Heart left ventricle (tissue), 13 donors: Measurements from ENCODE around the gene LRRC36.

ENCODE experiments used
- CTCF ChIP-seq, 12 donors: fragments of 200-600 bp; sonication (generic) in 4 of 12; IDR thresholded peaks; one replicate each; pipeline versions ENCODE4 v1.5.0 to v1.8.0; 2018 to 2022; ENCODE audit warnings: antibody characterized with exemption in 12 of 12, mild to moderate bottlenecking in 5 of 12
- POLR2A ChIP-seq, 2 donors: fragments of 450-650 bp; IDR thresholded peaks; one replicate each; pipeline ENCODE4 v1.6.1; 2017; ENCODE audit warnings: antibody characterized with exemption in 2 of 2, mild to moderate bottlenecking in 2 of 2, moderate library complexity in 2 of 2
- donor health status: ischemic (EF 13 %, LVEDD 7.1; RV severe dilation, severe dysfunction).
- donor health status: DM: no; HTN: yes; CAD: no.
- donor health status: DM: no; HTN: no; CAD: no.
- donor health status: ischemic (EF 25% LVEDD 6.9; RV normal size, moderate dysfunction).
- donor health status: ischemic (EF 25% LVEDD 5.7; RV mildly dilated, moderate dysfunction).
- donor health status: ischemic (EF 35%, LVEDD 5.7; RV mildly dilated, moderate dysfunction).
- donor health status: nonischemic (EF 11% LVEDD 7.7; RV severe dilation, severe dysfunction).
- donor health status: DM: yes; HTN: yes; CAD: no.
- donor health status: PGD.
- donor health status: ischemic (EF 29% LVEDD 5.4; RV normal size, mild dysfunction).
- donor health status: nonischemic (EF 23%, LVEDD 6.1; RV moderate dilation, normal function).

- TF ChIP-seq CTCF (IDR thresholded peaks at IDR 0.05) (no peak), POLR2A (IDR thresholded peaks at IDR 0.05) (no peak)
These were observed 67.2 kb downstream of the LRRC36 start for GRCh38 chr16:67393788-67394154.
